ENCODE data around the gene FBN1. TPM values are rescaled to one million over a fixed set of nuclear protein-coding genes. Genes with fewer than 3 reads are reported as not detected.

FBN1 gene
- total RNA-seq, 1 donor, result 1,556 TPM

DNA sequence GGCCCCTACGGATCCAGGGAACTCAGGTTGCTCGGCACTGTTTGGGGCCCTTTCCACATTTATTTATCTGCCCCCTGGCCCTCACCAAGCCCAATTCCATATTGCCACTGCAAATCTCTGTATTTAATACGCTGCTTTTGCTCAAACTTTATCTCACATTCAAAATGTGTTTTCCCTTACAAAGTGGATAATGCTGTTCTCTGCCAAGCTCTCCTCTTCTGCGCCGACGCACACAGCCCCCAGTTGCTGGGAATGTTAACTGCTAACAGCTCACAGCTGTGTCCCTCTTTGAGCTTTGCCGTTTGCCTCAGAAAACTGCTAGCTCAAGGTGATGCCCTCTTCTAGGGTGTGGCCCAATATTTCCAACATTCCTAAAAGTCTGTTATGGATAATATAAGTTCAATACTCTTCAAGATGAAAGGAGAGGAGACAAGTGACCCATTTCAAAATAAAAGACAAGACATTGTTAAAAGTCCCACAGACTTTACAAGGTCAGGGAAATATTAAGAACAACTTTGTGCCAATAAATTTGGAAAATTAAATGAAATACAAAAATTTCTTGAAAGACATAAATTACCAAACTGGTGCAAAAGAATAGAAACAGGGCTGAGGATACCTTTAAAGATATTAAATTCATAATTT, 12.6 kb upstream of the FBN1 start:
- H3K4me3 ChIP-seq (ENCODE audit: insufficient read depth, low read length), result no peak overlapping the region
- DNase-seq (ENCODE audit: insufficient read length, low spot score, missing footprints), result no peak
- H3K79me2 ChIP-seq (ENCODE audit: insufficient read depth, low read length), result no peaks in the 10 kb centered on the region
- H3K27ac ChIP-seq (ENCODE audit: low read depth, low read length), result no peak overlapping the region
- TF ChIP-seq, protein P1, sequence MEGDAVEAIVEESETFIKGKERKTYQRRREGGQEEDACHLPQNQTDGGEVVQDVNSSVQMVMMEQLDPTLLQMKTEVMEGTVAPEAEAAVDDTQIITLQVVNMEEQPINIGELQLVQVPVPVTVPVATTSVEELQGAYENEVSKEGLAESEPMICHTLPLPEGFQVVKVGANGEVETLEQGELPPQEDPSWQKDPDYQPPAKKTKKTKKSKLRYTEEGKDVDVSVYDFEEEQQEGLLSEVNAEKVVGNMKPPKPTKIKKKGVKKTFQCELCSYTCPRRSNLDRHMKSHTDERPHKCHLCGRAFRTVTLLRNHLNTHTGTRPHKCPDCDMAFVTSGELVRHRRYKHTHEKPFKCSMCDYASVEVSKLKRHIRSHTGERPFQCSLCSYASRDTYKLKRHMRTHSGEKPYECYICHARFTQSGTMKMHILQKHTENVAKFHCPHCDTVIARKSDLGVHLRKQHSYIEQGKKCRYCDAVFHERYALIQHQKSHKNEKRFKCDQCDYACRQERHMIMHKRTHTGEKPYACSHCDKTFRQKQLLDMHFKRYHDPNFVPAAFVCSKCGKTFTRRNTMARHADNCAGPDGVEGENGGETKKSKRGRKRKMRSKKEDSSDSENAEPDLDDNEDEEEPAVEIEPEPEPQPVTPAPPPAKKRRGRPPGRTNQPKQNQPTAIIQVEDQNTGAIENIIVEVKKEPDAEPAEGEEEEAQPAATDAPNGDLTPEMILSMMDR (IDR thresholded peaks at IDR 0.05; ENCODE audit: extremely low read depth, low read depth, low read length), result no peak
- H3K36me3 ChIP-seq (ENCODE audit: insufficient read depth, low read length), result no peaks in the 10 kb centered on the region
- no peaks in the 10 kb centered on the region for H3K4me1 ChIP-seq (ENCODE audit: insufficient read depth, low read length)
- no peak overlapping the region for H3K4me2 ChIP-seq (ENCODE audit: insufficient read depth, low read length)
- H4K20me1 ChIP-seq (ENCODE audit: insufficient read depth, low read length), result no peaks in the 10 kb centered on the region
- no peaks in the 10 kb centered on the region for H3K9me3 ChIP-seq (ENCODE audit: low read depth, low read length)
- H2AFZ ChIP-seq (ENCODE audit: low read length), result peak overlapping the region; percentile 39
- no peaks in the 10 kb centered on the region for H3K27me3 ChIP-seq (ENCODE audit: insufficient read depth, low read length)

DNA sequence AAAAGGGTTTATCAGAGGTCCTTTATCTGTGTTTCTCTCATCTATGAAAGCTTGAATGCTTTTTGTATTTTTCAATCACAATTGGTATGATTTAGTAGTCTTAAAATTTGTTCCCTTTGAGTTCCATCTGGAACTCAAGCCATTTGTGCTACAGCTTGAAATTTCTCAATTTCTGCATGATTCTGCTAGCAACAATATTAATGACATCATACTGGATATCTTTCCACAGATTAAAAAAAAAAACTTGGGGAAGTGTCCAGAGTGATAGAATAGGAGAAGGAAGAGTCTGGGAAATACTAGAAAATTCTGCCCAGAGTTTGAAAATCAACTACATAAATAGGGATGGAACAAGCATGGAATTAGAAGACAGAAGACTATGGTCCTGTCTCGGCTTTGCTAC, 9.3 kb upstream of the FBN1 start:
- Histone ChIP-seq H2AFZ (ENCODE audit: low read length) (no peak overlapping the region), H4K20me1 (ENCODE audit: insufficient read depth, low read length) (no peaks in the 10 kb centered on the region), H3K4me3 (ENCODE audit: insufficient read depth, low read length) (no peak overlapping the region), H3K4me2 (ENCODE audit: insufficient read depth, low read length) (no peak overlapping the region), H3K4me1 (ENCODE audit: insufficient read depth, low read length) (no peaks in the 10 kb centered on the region), H3K27ac (ENCODE audit: low read depth, low read length) (no peak overlapping the region), H3K9me3 (ENCODE audit: low read depth, low read length) (no peaks in the 10 kb centered on the region), H3K36me3 (ENCODE audit: insufficient read depth, low read length) (no peaks in the 10 kb centered on the region), H3K27me3 (ENCODE audit: insufficient read depth, low read length) (no peaks in the 10 kb centered on the region), H3K79me2 (ENCODE audit: insufficient read depth, low read length) (no peaks in the 10 kb centered on the region)
- DNase-seq (ENCODE audit: insufficient read length, low spot score, missing footprints), result no peak
- TF ChIP-seq, protein P1 (IDR thresholded peaks at IDR 0.05; ENCODE audit: extremely low read depth, low read depth, low read length), result no peak

DNA sequence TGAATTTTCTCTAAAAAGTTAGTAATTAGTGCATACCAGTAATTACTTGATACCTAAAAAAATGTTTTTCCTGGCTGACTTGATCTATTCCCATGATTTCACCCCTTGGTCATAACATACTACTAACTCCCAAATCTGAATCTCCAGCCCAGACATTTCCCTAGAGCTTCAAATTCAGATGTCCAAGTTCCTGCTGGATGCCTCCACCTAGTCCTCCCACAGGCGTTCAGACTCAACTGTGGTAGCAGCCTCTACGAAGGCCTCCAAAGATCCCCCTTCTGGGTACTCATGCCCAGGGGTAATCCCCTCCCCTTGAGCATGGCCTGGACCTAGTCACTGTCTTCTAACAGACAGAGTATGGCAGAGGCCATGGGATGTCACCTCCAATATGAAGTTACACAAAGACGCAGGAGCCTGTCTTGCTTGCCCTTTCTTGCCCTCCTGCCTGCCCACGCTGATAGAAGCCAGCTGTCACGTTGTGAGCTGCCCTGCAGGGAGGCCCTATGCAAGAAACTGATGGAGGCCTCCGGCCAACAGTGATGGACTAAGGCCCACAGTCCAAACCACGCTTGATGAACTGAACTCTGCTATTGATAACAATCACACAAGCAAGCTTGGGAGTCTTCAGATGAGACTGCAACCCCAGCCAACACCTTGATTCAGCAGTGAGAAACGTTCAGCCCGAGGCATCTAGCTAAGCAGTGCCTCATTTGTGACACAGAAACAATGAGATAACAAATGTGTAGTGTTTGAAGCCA, 8.6 kb upstream of the FBN1 start:
- H3K4me2 ChIP-seq (ENCODE audit: insufficient read depth, low read length), result no peak overlapping the region
- no peaks in the 10 kb centered on the region for H3K79me2 ChIP-seq (ENCODE audit: insufficient read depth, low read length)
- no peak overlapping the region for H3K4me3 ChIP-seq (ENCODE audit: insufficient read depth, low read length)
- no peaks in the 10 kb centered on the region for H3K9me3 ChIP-seq (ENCODE audit: low read depth, low read length)
- no peaks in the 10 kb centered on the region for H3K4me1 ChIP-seq (ENCODE audit: insufficient read depth, low read length)
- no peak for DNase-seq (ENCODE audit: insufficient read length, low spot score, missing footprints)
- no peaks in the 10 kb centered on the region for H3K27me3 ChIP-seq (ENCODE audit: insufficient read depth, low read length)
- H4K20me1 ChIP-seq (ENCODE audit: insufficient read depth, low read length), result no peaks in the 10 kb centered on the region
- no peak overlapping the region for H2AFZ ChIP-seq (ENCODE audit: low read length)
- TF ChIP-seq, protein P1 (IDR thresholded peaks at IDR 0.05; ENCODE audit: extremely low read depth, low read depth, low read length), result no peak
- no peaks in the 10 kb centered on the region for H3K36me3 ChIP-seq (ENCODE audit: insufficient read depth, low read length)
- H3K27ac ChIP-seq (ENCODE audit: low read depth, low read length), result no peak overlapping the region

DNA sequence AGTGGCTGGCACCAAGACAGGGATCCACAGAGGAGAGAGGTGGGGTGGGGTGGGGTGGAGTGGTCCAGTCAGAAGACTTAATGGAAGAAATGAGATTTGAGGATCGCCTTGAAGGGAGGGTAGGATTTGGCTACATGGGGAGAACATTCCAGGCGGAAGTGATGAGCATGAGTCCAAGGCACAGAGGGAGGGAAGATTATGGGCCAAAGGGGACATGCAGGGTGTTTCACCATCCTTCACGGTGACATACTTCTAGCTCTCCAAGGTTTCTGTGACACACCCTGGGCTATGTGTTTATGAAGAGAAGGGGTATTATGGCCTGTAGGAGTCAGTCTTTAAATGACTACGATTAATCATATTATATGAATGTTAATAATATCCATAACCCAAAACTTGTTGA, 7.7 kb upstream of the FBN1 start:
- Histone ChIP-seq H4K20me1 (ENCODE audit: insufficient read depth, low read length) (no peaks in the 10 kb centered on the region), H3K4me1 (ENCODE audit: insufficient read depth, low read length) (peaks cover under 1% of the 10 kb centered on the region), H2AFZ (ENCODE audit: low read length) (no peak overlapping the region), H3K27ac (ENCODE audit: low read depth, low read length) (no peak overlapping the region), H3K27me3 (ENCODE audit: insufficient read depth, low read length) (no peaks in the 10 kb centered on the region), H3K79me2 (ENCODE audit: insufficient read depth, low read length) (no peaks in the 10 kb centered on the region), H3K9me3 (ENCODE audit: low read depth, low read length) (no peaks in the 10 kb centered on the region), H3K36me3 (ENCODE audit: insufficient read depth, low read length) (no peaks in the 10 kb centered on the region), H3K4me3 (ENCODE audit: insufficient read depth, low read length) (no peak overlapping the region), H3K4me2 (ENCODE audit: insufficient read depth, low read length) (no peak overlapping the region)
- TF ChIP-seq, protein P1 (IDR thresholded peaks at IDR 0.05; ENCODE audit: extremely low read depth, low read depth, low read length), result no peak
- DNase-seq (ENCODE audit: insufficient read length, low spot score, missing footprints), result peak; percentile 45
